ENCODE results near the gene ZNF224.

- TF ChIP-seq EZH2 (IDR thresholded peaks at IDR 0.05; ENCODE audit: low read length, unreplicated experiment) (no peak), EZH2phosphoT487 (IDR thresholded peaks at IDR 0.05; ENCODE audit: borderline replicate concordance, low read length) (no peak)
- TF ChIP-seq, protein P1, sequence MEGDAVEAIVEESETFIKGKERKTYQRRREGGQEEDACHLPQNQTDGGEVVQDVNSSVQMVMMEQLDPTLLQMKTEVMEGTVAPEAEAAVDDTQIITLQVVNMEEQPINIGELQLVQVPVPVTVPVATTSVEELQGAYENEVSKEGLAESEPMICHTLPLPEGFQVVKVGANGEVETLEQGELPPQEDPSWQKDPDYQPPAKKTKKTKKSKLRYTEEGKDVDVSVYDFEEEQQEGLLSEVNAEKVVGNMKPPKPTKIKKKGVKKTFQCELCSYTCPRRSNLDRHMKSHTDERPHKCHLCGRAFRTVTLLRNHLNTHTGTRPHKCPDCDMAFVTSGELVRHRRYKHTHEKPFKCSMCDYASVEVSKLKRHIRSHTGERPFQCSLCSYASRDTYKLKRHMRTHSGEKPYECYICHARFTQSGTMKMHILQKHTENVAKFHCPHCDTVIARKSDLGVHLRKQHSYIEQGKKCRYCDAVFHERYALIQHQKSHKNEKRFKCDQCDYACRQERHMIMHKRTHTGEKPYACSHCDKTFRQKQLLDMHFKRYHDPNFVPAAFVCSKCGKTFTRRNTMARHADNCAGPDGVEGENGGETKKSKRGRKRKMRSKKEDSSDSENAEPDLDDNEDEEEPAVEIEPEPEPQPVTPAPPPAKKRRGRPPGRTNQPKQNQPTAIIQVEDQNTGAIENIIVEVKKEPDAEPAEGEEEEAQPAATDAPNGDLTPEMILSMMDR (conservative IDR thresholded peaks at IDR 0.05; ENCODE audit: low read depth, low read length): no peak
Observed at GRCh38 chr19:44141191-44142058, 47.3 kb downstream of the ZNF224 start, which contains the start of gene ZNF234.
